Right atrium auricular region (tissue), 2 donors: ENCODE data around the gene LEMD1. TPM values are rescaled to one million over a fixed set of nuclear protein-coding genes. Genes with fewer than 3 reads are reported as not detected.
A peak's percentile ranks its signal among the peaks of the same experiment; 100 is the strongest.

Experiments used
- DNase-seq: peaks from one replicate; pipeline ENCODE4 v3.0.0-alpha.2; 2019; ENCODE audit warnings: low spot score
- H3K27ac ChIP-seq, 2 donors: fragments of 200-600 bp; sonication (generic); 1 replicate in 1 of 2; 2 replicates in 1 of 2; pipeline ENCODE4 v1.5.1; 2016 to 2019
- H3K27me3 ChIP-seq, 2 donors: fragments of 200-600 bp; sonication (generic); one replicate each; pipeline versions ENCODE4 v1.5.1 to v1.6.0; 2017 to 2019
- H3K36me3 ChIP-seq: fragments of 200-600 bp; sonication (generic); one replicate; pipeline ENCODE4 v1.5.1; 2016
- H3K4me1 ChIP-seq, 2 donors: fragments of 200-600 bp; sonication (generic); one replicate each; pipeline versions ENCODE4 v1.5.1 to v1.6.0; 2017 to 2019
- H3K4me3 ChIP-seq, 2 donors: fragments of 200-600 bp; sonication (generic); 1 replicate in 1 of 2; 2 replicates in 1 of 2; pipeline ENCODE4 v1.5.1; 2017 to 2019; ENCODE audit warnings: mild to moderate bottlenecking in 1 of 2, moderate library complexity in 1 of 2
- H3K9me3 ChIP-seq, 2 donors: fragments of 200-600 bp; sonication (generic); one replicate each; pipeline ENCODE4 v1.5.1; 2019
- total RNA-seq, 2 donors: library from RNA; depleted of rRNA; stranded (reverse); fragments of >200 nt; gene quantifications; one replicate each; pipeline ENCODE4 v1.1.0, GENCODE V29; 2016
- TF ChIP-seq, protein P1 (sequence below), 2 donors: fragments of 200-600 bp; sonication (generic); IDR thresholded peaks; one replicate each; pipeline ENCODE4 v1.5.1; 2019; ENCODE audit warnings: antibody characterized with exemption in 2 of 2

Gene LEMD1
- total RNA-seq, 2 donors from 2014 or later: not detected

- Histone ChIP-seq H3K4me3 (no peak overlapping the region), H3K4me1 (peaks cover 0 to 61% of the 10 kb centered on the region in 2 donors), H3K27me3 (no peaks in the 10 kb centered on the region), H3K27ac (no peak overlapping the region), H3K36me3 (no peaks in the 10 kb centered on the region), H3K9me3 (no peaks in the 10 kb centered on the region)
- DNase-seq: no peak
- TF ChIP-seq, protein P1, sequence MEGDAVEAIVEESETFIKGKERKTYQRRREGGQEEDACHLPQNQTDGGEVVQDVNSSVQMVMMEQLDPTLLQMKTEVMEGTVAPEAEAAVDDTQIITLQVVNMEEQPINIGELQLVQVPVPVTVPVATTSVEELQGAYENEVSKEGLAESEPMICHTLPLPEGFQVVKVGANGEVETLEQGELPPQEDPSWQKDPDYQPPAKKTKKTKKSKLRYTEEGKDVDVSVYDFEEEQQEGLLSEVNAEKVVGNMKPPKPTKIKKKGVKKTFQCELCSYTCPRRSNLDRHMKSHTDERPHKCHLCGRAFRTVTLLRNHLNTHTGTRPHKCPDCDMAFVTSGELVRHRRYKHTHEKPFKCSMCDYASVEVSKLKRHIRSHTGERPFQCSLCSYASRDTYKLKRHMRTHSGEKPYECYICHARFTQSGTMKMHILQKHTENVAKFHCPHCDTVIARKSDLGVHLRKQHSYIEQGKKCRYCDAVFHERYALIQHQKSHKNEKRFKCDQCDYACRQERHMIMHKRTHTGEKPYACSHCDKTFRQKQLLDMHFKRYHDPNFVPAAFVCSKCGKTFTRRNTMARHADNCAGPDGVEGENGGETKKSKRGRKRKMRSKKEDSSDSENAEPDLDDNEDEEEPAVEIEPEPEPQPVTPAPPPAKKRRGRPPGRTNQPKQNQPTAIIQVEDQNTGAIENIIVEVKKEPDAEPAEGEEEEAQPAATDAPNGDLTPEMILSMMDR (IDR thresholded peaks at IDR 0.05): no peak
These were observed 19.4 kb upstream of the LEMD1 start for GRCh38 chr1:205441318-205441633.

- Histone ChIP-seq H3K27ac (peak overlapping the region; percentile 18 to 24), H3K4me3 (no peak overlapping the region), H3K27me3 (no peaks in the 10 kb centered on the region), H3K36me3 (no peaks in the 10 kb centered on the region), H3K4me1 (peaks cover 0 to 61% of the 10 kb centered on the region in 2 donors), H3K9me3 (no peaks in the 10 kb centered on the region)
- TF ChIP-seq, protein P1 (IDR thresholded peaks at IDR 0.05): no peak
- no peak for DNase-seq
These were observed 18.8 kb upstream of the LEMD1 start for GRCh38 chr1:205440476-205441317.

DNA sequence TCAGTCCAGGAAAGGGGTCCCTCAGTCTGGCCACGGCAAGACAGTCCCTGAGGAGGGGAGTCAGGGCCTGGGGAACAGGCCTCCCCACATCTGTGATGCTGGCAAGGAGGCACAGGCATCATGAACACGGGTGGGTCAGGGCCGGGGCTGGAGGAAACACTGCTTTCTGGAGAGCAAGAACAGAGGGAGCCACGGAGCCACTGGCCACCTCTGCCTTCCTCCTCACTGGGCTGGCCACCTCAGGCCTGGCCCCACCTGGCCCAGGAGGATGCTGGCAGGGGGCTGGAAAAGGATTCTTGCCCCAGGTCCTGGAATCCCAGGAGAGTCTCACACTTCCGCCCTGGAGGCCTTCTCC is 18.2 kb upstream of the LEMD1 start:
- H3K27ac ChIP-seq: no peak overlapping the region

DNA sequence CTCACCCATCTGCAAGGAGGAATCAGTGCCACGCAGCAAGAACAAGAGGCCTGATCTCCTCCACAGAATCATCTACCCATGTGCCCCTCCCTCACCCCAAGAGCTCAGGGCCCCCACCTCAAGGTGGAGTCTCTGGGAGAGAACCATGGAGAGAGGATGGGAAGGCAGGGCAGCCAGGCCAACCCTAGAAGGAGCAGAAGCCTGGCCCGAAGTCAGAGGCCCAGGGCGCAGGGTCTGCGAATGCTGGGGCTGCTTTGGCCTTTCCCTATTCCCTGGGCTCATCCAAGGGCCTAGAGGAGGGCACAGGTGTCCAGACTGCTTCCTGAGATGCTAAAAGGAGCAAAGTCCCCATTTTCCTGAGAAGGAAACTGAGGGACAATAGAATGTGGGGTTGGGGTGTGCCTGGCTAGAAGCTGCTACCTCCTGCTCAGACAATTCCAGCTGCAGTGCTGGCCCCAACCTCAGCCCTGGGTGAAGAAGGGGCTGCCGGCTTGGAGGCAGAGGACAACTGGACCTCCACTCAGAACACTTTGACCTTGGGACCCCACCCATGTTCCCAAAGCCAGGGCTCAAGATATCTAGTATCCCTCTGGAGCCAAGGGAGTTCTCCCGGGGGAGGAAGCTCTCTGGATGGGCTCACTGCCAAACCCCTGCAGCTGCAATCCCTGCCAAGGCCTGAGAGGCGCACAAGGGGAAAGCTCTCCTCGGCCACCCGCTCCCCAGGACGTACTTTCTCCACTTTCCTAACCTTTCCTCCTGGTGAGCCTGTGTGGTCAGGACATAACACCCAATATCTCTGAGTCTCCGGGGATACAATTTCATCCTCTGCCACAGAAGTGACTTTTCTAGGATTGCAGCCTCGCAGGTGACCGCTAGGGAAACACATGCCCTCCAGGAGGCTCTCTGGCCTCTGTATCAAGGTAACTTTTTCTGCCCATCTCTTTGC is 16.6 kb upstream of the LEMD1 start:
- DNase-seq: peak; percentile 89
- TF ChIP-seq, protein P1 (IDR thresholded peaks at IDR 0.05): peak; percentile 77 to 81
- H3K4me1 ChIP-seq: peaks cover 0 to 46% of the 10 kb centered on the region in 2 donors
- H3K27me3 ChIP-seq: no peaks in the 10 kb centered on the region
- H3K4me3 ChIP-seq: no peak overlapping the region
- no peaks in the 10 kb centered on the region for H3K9me3 ChIP-seq
- no peak overlapping the region for H3K27ac ChIP-seq
- H3K36me3 ChIP-seq: no peaks in the 10 kb centered on the region

More for the DNA sequence above, 18.2 kb upstream of the LEMD1 start:
- DNase-seq: no peak
- no peaks in the 10 kb centered on the region for H3K27me3 ChIP-seq
- H3K36me3 ChIP-seq: no peaks in the 10 kb centered on the region
- H3K4me3 ChIP-seq: no peak overlapping the region
- peaks cover 0 to 56% of the 10 kb centered on the region in 2 donors for H3K4me1 ChIP-seq
- no peaks in the 10 kb centered on the region for H3K9me3 ChIP-seq
- TF ChIP-seq, protein P1 (IDR thresholded peaks at IDR 0.05): no peak

GRCh38 chr1:205437570-205437969 is 15.7 kb upstream of the LEMD1 start:
- H3K27ac ChIP-seq: no peak overlapping the region
- no peaks in the 10 kb centered on the region for H3K9me3 ChIP-seq
- DNase-seq: no peak

More at GRCh38 chr1:205437570-205437969, 15.7 kb upstream of the LEMD1 start:
- H3K36me3 ChIP-seq: no peaks in the 10 kb centered on the region
- H3K4me3 ChIP-seq: no peak overlapping the region
- TF ChIP-seq, protein P1 (IDR thresholded peaks at IDR 0.05): no peak
- no peaks in the 10 kb centered on the region for H3K27me3 ChIP-seq
- peaks cover 0 to 46% of the 10 kb centered on the region in 2 donors for H3K4me1 ChIP-seq
